BJ (cell line): ENCODE measurements around the gene FMNL2. TPM values are rescaled to one million over a fixed set of nuclear protein-coding genes. Genes with fewer than 3 reads are reported as not detected.

Source experiments
- CTCF ChIA-PET: fragments of 350-600 bp; formaldehyde crosslinking; extraction: SDS; loops from one replicate; lab custom pipeline; 2021; ENCODE audit warnings: antibody characterized with exemption, inconsistent platforms; lab: Yijun Ruan, JAX
- POLR2A ChIA-PET: fragments of 300-600 bp; sonication (Branson Sonifier 250); formaldehyde crosslinking; extraction: SDS; loops from one replicate; lab custom pipeline; 2021; ENCODE audit warnings: antibody characterized with exemption; lab: Charles Lee
- DNase-seq: peaks from one replicate; pipeline ENCODE4 v3.0.0-alpha.2; 2011; ENCODE audit warnings: low read depth
- H3K27me3 ChIP-seq: 2 replicates; pipeline ENCODE4 v1.6.0; 2011; ENCODE audit warnings: low read length; ENCODE audit not compliant: control insufficient read depth, insufficient read depth
- H3K36me3 ChIP-seq: 2 replicates; pipeline ENCODE4 v1.5.1; 2011; ENCODE audit warnings: low read length; ENCODE audit not compliant: control insufficient read depth, insufficient read depth
- H3K4me3 ChIP-seq: 2 replicates; pipeline ENCODE4 v1.5.1; 2011; ENCODE audit warnings: low read depth, mild to moderate bottlenecking, control low read depth, low read length
- CTCF ChIP-seq: IDR thresholded peaks from 2 replicates; pipeline ENCODE4 v1.5.1; 2011; ENCODE audit warnings: low read depth, mild to moderate bottlenecking, control low read depth, inconsistent platforms, low read length, moderate library complexity; ENCODE audit not compliant: insufficient read depth
- polyA plus RNA-seq: library from polyadenylated mRNA; depleted of rRNA; stranded (reverse); fragments of >200 nt; gene quantifications from 2 replicates; pipeline ENCODE4 v1.2.3, GENCODE V29; 2011

FMNL2 gene
- polyA plus RNA-seq, 1 experiment = 2.4 TPM

GRCh38 chr2:152499331-152499816, 164.4 kb downstream of the FMNL2 start:
- H3K4me3 ChIP-seq = no peak overlapping the region
- no peak for DNase-seq
- ChIA-PET CTCF (interaction anchor here (1.0 to 1.5 kb wide), 3 partner anchors 12 to 136 kb away, joined by 3 to 5 read pairs (median 4); no protein-coding TSS in a partner anchor), POLR2A (no interaction called here)
- no peaks in the 10 kb centered on the region for H3K27me3 ChIP-seq
- H3K36me3 ChIP-seq = no peaks in the 10 kb centered on the region
- no peak for TF ChIP-seq CTCF

- Histone ChIP-seq H3K4me3 (no peak overlapping the region), H3K36me3 (no peaks in the 10 kb centered on the region), H3K27me3 (no peaks in the 10 kb centered on the region)
- ChIA-PET POLR2A (no interaction called here), CTCF (interaction anchor here (0.5 to 1.5 kb wide), 2 partner anchors 12 to 148 kb away, joined by 3 to 4 read pairs; no protein-coding TSS in a partner anchor)
- no peak for TF ChIP-seq CTCF
- DNase-seq = no peak
Observed at GRCh38 chr2:152499896-152500735, 165.1 kb downstream of the FMNL2 start.

DNA sequence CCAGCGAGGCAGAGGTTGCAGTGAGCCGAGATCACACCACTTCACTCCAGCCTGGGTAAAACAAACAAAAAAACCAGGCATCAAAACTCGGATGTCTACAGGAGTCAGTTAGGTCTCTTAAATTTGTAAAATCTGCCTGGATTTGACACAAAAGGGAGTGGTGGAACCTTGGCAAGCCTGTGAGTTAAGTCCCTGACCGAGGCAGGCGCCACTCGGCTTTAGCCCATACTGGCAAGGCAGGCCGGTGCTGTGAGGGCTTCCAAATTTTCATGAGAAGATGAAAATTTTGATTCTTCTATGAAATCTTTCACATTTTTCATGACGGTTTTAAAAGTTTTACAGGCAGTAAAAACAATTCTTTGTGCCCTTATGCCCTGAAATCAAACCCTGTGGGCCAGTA, 165.8 kb downstream of the FMNL2 start:
- CTCF ChIA-PET = interaction anchor here (0.6 to 0.8 kb wide), 2 partner anchors 34 to 264 kb away, joined by 3 to 4 read pairs; no protein-coding TSS in a partner anchor

DNA sequence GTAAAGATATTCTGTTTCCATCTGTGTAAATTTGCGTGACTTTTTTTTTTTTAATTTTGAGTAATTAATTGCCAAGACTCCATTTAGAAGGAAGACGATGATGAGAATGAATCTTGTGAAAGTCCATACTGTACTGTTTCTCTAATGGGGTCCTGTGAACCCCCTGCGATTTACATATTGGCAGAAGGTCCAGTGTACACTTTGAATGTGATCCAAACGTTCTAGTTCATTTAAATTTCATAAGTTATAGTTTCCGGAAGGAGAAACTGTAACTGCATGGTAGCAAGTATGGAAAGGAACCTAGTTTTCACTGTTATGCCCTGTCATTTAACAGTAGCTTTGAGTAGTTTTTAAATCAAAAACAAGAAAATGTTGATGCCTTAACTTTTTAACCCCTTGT, 166.7 kb downstream of the FMNL2 start:
- CTCF ChIA-PET = interaction anchor here (0.6 to 0.8 kb wide), 2 partner anchors 33 to 265 kb away, joined by 3 to 4 read pairs; no protein-coding TSS in a partner anchor
- TF ChIP-seq CTCF = no peak

More for the DNA sequence above, 165.8 kb downstream of the FMNL2 start:
- Histone ChIP-seq H3K4me3 (no peak overlapping the region), H3K36me3 (no peaks in the 10 kb centered on the region), H3K27me3 (no peaks in the 10 kb centered on the region)
- POLR2A ChIA-PET = no interaction called here
- DNase-seq = no peak
- no peak for TF ChIP-seq CTCF

GRCh38 chr2:152504618-152505017, 169.6 kb downstream of the FMNL2 start:
- ChIA-PET POLR2A (no interaction called here), CTCF (no interaction called here)
- no peak for TF ChIP-seq CTCF
- no peaks in the 10 kb centered on the region for H3K27me3 ChIP-seq
- no peaks in the 10 kb centered on the region for H3K36me3 ChIP-seq
- DNase-seq = no peak
- H3K4me3 ChIP-seq = no peak overlapping the region

More for the DNA sequence above, 166.7 kb downstream of the FMNL2 start:
- no peaks in the 10 kb centered on the region for H3K27me3 ChIP-seq
- no peak overlapping the region for H3K4me3 ChIP-seq
- DNase-seq = no peak
- no peaks in the 10 kb centered on the region for H3K36me3 ChIP-seq
- POLR2A ChIA-PET = no interaction called here
